HEK293 (cell line): ENCODE results near the gene FAM168A.

Experiments
- CTCF ChIA-PET: fragments of 350-600 bp; formaldehyde crosslinking; extraction: SDS; loops from one replicate; lab custom pipeline; 2021; ENCODE audit warnings: antibody characterized with exemption; lab: Yijun Ruan, JAX
- POLR2A ChIA-PET: fragments of 300-600 bp; formaldehyde crosslinking; extraction: SDS; loops from one replicate; lab custom pipeline; 2020; ENCODE audit warnings: antibody characterized with exemption, inconsistent platforms; lab: Yijun Ruan, JAX
- H3K27ac ChIP-seq: fragments of 200-500 bp; sonication (Bioruptor generic); 2 replicates; pipeline ENCODE4 v1.5.1; 2014; ENCODE audit warnings: low read depth, low read length, control low read depth, inconsistent platforms; ENCODE audit errors: extremely low read depth
- H3K36me3 ChIP-seq, 2 experiments: fragments of 200-500 bp in 1 of 2; sonication (Bioruptor generic) in 1 of 2; 1 replicate in 1 of 2; 2 replicates in 1 of 2; pipeline ENCODE4 v1.5.1; 2014 to 2017; ENCODE audit warnings: inconsistent platforms in 2 of 2, low read length in 2 of 2; ENCODE audit not compliant: control insufficient read depth in 2 of 2, insufficient read depth in 1 of 2
- H3K4me1 ChIP-seq: fragments of 200-500 bp; sonication (Bioruptor generic); 2 replicates; pipeline ENCODE4 v1.5.1; 2014; ENCODE audit warnings: mild to moderate bottlenecking, low read length, inconsistent platforms; ENCODE audit not compliant: control insufficient read depth, insufficient read depth
- H3K4me3 ChIP-seq: 2 replicates; pipeline ENCODE4 v1.5.1; 2011; ENCODE audit warnings: low read depth, mild to moderate bottlenecking, control low read depth, low read length, moderate library complexity
- H3K9me3 ChIP-seq: fragments of 200-500 bp; sonication (Bioruptor generic); 2 replicates; pipeline ENCODE4 v1.5.1; 2014; ENCODE audit warnings: low read depth, low read length, inconsistent platforms; ENCODE audit not compliant: control insufficient read depth, insufficient read depth
- HIC1 ChIP-seq: fragments of 450-650 bp; formaldehyde crosslinking; IDR thresholded peaks from 2 replicates; pipeline ENCODE4 v1.5.1; 2016; ENCODE audit warnings: missing biosample characterization, missing genetic modification characterization
- KLF1 ChIP-seq: fragments of 450-650 bp; formaldehyde crosslinking; IDR thresholded peaks from 2 replicates; pipeline ENCODE4 v1.5.1; 2016; ENCODE audit warnings: missing biosample characterization, missing genetic modification characterization
- KLF10 ChIP-seq: fragments of 450-650 bp; IDR thresholded peaks from 2 replicates; pipeline ENCODE4 v1.5.1; 2018; ENCODE audit warnings: missing biosample characterization, mild to moderate bottlenecking, missing genetic modification characterization
- KLF16 ChIP-seq: fragments of 450-650 bp; formaldehyde crosslinking; IDR thresholded peaks from 2 replicates; pipeline ENCODE4 v1.5.1; 2017; ENCODE audit warnings: missing biosample characterization, missing genetic modification characterization
- KLF9 ChIP-seq: fragments of 450-650 bp; formaldehyde crosslinking; IDR thresholded peaks from 2 replicates; pipeline ENCODE4 v1.5.1; 2016; ENCODE audit warnings: missing biosample characterization, missing genetic modification characterization, low read depth
- SCRT1 ChIP-seq: fragments of 450-650 bp; formaldehyde crosslinking; IDR thresholded peaks from 2 replicates; pipeline ENCODE4 v1.5.1; 2016; ENCODE audit warnings: missing biosample characterization, missing genetic modification characterization, borderline replicate concordance
- SP2 ChIP-seq: fragments of 450-650 bp; formaldehyde crosslinking; IDR thresholded peaks from 2 replicates; pipeline ENCODE4 v1.5.1; 2016; ENCODE audit warnings: missing biosample characterization, missing genetic modification characterization
- SP3 ChIP-seq: fragments of 450-650 bp; formaldehyde crosslinking; IDR thresholded peaks from 2 replicates; pipeline ENCODE4 v1.5.1; 2016; ENCODE audit warnings: missing biosample characterization, missing genetic modification characterization
- SP7 ChIP-seq: fragments of 450-650 bp; formaldehyde crosslinking; IDR thresholded peaks from 2 replicates; pipeline ENCODE4 v1.5.1; 2016; ENCODE audit warnings: missing biosample characterization, missing genetic modification characterization
- TRIM28 ChIP-seq: IDR thresholded peaks from 2 replicates; pipeline ENCODE4 v1.6.1; 2011; ENCODE audit warnings: low read length, control low read depth, borderline replicate concordance
- ZBTB17 ChIP-seq: fragments of 450-650 bp; formaldehyde crosslinking; IDR thresholded peaks from 2 replicates; pipeline ENCODE4 v1.5.1; 2016; ENCODE audit warnings: missing biosample characterization, missing genetic modification characterization
- ZEB2 ChIP-seq: fragments of 450-650 bp; formaldehyde crosslinking; IDR thresholded peaks from 2 replicates; pipeline ENCODE4 v1.5.1; 2016; ENCODE audit warnings: missing biosample characterization, missing genetic modification characterization
- ZNF121 ChIP-seq: fragments of 450-650 bp; formaldehyde crosslinking; IDR thresholded peaks from 2 replicates; pipeline ENCODE4 v1.5.1; 2016; ENCODE audit warnings: missing biosample characterization, missing genetic modification characterization
- ZNF174 ChIP-seq: fragments of 450-650 bp; formaldehyde crosslinking; IDR thresholded peaks from 2 replicates; pipeline ENCODE4 v1.5.0; 2017; ENCODE audit warnings: missing biosample characterization, mild to moderate bottlenecking, missing genetic modification characterization
- ZNF175 ChIP-seq: fragments of 450-650 bp; formaldehyde crosslinking; IDR thresholded peaks from 2 replicates; pipeline ENCODE4 v1.5.1; 2016; ENCODE audit warnings: missing biosample characterization, missing genetic modification characterization
- ZNF221 ChIP-seq: fragments of 450-650 bp; formaldehyde crosslinking; IDR thresholded peaks from 2 replicates; pipeline ENCODE4 v1.5.1; 2017; ENCODE audit warnings: missing biosample characterization, missing genetic modification characterization, borderline replicate concordance
- ZNF239 ChIP-seq: fragments of 450-650 bp; formaldehyde crosslinking; IDR thresholded peaks from 2 replicates; pipeline ENCODE4 v1.5.1; 2016; ENCODE audit warnings: missing biosample characterization, missing genetic modification characterization
- ZNF398 ChIP-seq: fragments of 450-650 bp; formaldehyde crosslinking; IDR thresholded peaks from 2 replicates; pipeline ENCODE4 v1.5.1; 2017; ENCODE audit warnings: missing biosample characterization, missing genetic modification characterization
- ZNF544 ChIP-seq: fragments of 450-650 bp; formaldehyde crosslinking; IDR thresholded peaks from 2 replicates; pipeline ENCODE4 v1.5.0; 2017; ENCODE audit warnings: missing biosample characterization, missing genetic modification characterization
- ZNF600 ChIP-seq: fragments of 450-650 bp; formaldehyde crosslinking; IDR thresholded peaks from 2 replicates; pipeline ENCODE4 v1.5.1; 2016; ENCODE audit warnings: missing biosample characterization, missing genetic modification characterization
- ZNF621 ChIP-seq: fragments of 450-650 bp; formaldehyde crosslinking; IDR thresholded peaks from 2 replicates; pipeline ENCODE4 v1.5.1; 2017; ENCODE audit warnings: missing biosample characterization, missing genetic modification characterization
- ZNF629 ChIP-seq: fragments of 450-650 bp; formaldehyde crosslinking; IDR thresholded peaks from 2 replicates; pipeline ENCODE4 v1.5.1; 2017; ENCODE audit warnings: missing biosample characterization, missing genetic modification characterization
- ZNF76 ChIP-seq: fragments of 450-650 bp; formaldehyde crosslinking; IDR thresholded peaks from 2 replicates; pipeline ENCODE4; 2016; ENCODE audit warnings: low read depth, missing biosample characterization, missing genetic modification characterization, borderline replicate concordance
- TF ChIP-seq, protein P1 (sequence below): fragments of 450-650 bp; formaldehyde crosslinking; IDR thresholded peaks from 2 replicates; pipeline ENCODE4 v1.5.1; 2016; ENCODE audit warnings: missing biosample characterization, missing genetic modification characterization
- TF ChIP-seq, protein P2 (sequence below): fragments of 450-650 bp; formaldehyde crosslinking; IDR thresholded peaks from 2 replicates; pipeline ENCODE4 v1.5.1; 2016; ENCODE audit warnings: missing biosample characterization, missing genetic modification characterization
- TF ChIP-seq, protein P3 (sequence below): fragments of 450-650 bp; formaldehyde crosslinking; IDR thresholded peaks from 2 replicates; pipeline ENCODE4 v1.5.1; 2017; ENCODE audit warnings: missing biosample characterization, missing genetic modification characterization

FAM168A gene

DNA sequence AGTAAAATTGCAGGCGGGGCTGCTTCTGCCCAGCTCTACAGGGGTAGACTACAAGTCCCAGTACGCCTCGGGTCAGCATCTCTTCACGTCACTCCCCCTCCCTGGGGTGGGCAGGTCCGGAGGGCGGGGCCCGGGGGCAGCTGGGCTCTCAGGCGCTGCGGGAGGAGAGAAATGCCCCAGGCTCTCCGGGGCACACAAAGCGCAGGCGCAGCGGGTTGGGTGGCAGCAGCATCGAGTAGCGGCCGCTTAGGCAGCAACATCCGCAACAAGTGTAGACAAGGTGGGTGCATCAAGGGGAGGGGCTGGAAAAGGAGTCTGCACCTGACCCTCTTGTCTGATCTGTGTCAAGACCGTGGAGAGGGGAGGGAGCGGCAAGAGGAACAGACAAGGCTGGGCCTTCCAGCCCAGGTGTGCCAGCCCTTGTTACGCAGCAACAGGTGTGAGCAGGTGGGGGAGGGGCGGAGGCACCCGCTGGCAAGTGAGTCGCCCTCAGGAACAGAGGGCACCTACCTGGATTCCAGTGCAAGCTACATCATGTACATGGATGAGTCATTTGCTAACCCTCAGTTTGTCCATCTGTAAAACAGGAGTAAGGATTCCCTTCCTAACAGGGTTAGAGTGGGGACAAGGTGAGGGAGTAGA, 49.7 kb upstream of the FAM168A start:
- Histone ChIP-seq H3K4me1 (no peaks in the 10 kb centered on the region), H3K27ac (no peak overlapping the region), H3K4me3 (peak overlapping the region; percentile 27), H3K36me3 (no peaks in the 10 kb centered on the region), H3K9me3 (no peaks in the 10 kb centered on the region)
- POLR2A ChIA-PET, result interaction anchor here (1.1 kb wide), 1 partner anchor 113 kb away, joined by 4 read pairs; the partner anchor contains the start of gene RAB6A
- CTCF ChIA-PET, result interaction anchor here (0.6 to 3.7 kb wide), 8 partner anchors 13 to 341 kb away, joined by 3 to 14 read pairs (median 4); no protein-coding TSS in a partner anchor
- TF ChIP-seq ZNF174 (tag by site-specific recombination) (no peak), ZNF544 (tag by site-specific recombination) (no peak), KLF9 (tag by site-specific recombination) (peak; percentile 84), ZEB2 (tag by site-specific recombination) (0 out of 2 replicates have a peak, but pooled peaks have one; percentile 51), ZNF121 (tag by site-specific recombination) (no peak), HIC1 (peak; percentile 21; the same call in 1 of the 2 replicates), TRIM28 (peak; percentile 71; the same call in 1 of the 2 replicates), ZNF398 (tag by site-specific recombination) (no peak), SCRT1 (tag by site-specific recombination) (peak; percentile 100), ZBTB17 (tag by site-specific recombination) (0 out of 2 replicates have a peak, but pooled peaks have one; percentile 11), ZNF629 (tag by site-specific recombination) (0 out of 2 replicates have a peak, but pooled peaks have one; percentile 44), KLF16 (tag by site-specific recombination) (0 out of 2 replicates have a peak, but pooled peaks have one; percentile 49), KLF10 (tag by site-specific recombination) (peak; percentile 69; the same call in 1 of the 2 replicates), SP2 (tag by site-specific recombination) (peak; percentile 58), SP7 (tag by site-specific recombination) (0 out of 2 replicates have a peak, but pooled peaks have one; percentile 18), ZNF600 (peak; percentile 52; the same call in 1 of the 2 replicates), ZNF221 (no peak), ZNF239 (tag by site-specific recombination) (no peak), SP3 (tag by site-specific recombination) (peak; percentile 85), ZNF175 (tag by site-specific recombination) (no peak), KLF1 (tag by site-specific recombination) (peak; percentile 40), ZNF76 (peak; percentile 34; the same call in 1 of the 2 replicates), ZNF621 (no peak)
- TF ChIP-seq, protein P1, sequence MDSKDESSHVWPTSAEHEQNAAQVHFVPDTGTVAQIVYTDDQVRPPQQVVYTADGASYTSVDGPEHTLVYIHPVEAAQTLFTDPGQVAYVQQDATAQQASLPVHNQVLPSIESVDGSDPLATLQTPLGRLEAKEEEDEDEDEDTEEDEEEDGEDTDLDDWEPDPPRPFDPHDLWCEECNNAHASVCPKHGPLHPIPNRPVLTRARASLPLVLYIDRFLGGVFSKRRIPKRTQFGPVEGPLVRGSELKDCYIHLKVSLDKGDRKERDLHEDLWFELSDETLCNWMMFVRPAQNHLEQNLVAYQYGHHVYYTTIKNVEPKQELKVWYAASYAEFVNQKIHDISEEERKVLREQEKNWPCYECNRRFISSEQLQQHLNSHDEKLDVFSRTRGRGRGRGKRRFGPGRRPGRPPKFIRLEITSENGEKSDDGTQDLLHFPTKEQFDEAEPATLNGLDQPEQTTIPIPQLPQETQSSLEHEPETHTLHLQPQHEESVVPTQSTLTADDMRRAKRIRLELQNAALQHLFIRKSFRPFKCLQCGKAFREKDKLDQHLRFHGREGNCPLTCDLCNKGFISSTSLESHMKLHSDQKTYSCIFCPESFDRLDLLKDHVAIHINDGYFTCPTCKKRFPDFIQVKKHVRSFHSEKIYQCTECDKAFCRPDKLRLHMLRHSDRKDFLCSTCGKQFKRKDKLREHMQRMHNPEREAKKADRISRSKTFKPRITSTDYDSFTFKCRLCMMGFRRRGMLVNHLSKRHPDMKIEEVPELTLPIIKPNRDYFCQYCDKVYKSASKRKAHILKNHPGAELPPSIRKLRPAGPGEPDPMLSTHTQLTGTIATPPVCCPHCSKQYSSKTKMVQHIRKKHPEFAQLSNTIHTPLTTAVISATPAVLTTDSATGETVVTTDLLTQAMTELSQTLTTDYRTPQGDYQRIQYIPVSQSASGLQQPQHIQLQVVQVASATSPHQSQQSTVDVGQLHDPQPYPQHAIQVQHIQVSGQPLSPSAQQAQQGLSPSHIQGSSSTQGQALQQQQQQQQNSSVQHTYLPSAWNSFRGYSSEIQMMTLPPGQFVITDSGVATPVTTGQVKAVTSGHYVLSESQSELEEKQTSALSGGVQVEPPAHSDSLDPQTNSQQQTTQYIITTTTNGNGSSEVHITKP (tag by site-specific recombination), result peak; percentile 71
- TF ChIP-seq, protein P2, sequence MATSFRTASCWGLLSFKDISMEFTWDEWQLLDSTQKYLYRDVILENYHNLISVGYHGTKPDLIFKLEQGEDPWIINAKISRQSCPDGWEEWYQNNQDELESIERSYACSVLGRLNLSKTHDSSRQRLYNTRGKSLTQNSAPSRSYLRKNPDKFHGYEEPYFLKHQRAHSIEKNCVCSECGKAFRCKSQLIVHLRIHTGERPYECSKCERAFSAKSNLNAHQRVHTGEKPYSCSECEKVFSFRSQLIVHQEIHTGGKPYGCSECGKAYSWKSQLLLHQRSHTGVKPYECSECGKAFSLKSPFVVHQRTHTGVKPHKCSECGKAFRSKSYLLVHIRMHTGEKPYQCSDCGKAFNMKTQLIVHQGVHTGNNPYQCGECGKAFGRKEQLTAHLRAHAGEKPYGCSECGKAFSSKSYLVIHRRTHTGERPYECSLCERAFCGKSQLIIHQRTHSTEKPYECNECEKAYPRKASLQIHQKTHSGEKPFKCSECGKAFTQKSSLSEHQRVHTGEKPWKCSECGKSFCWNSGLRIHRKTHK (tag by site-specific recombination), result no peak
- TF ChIP-seq, protein P3, sequence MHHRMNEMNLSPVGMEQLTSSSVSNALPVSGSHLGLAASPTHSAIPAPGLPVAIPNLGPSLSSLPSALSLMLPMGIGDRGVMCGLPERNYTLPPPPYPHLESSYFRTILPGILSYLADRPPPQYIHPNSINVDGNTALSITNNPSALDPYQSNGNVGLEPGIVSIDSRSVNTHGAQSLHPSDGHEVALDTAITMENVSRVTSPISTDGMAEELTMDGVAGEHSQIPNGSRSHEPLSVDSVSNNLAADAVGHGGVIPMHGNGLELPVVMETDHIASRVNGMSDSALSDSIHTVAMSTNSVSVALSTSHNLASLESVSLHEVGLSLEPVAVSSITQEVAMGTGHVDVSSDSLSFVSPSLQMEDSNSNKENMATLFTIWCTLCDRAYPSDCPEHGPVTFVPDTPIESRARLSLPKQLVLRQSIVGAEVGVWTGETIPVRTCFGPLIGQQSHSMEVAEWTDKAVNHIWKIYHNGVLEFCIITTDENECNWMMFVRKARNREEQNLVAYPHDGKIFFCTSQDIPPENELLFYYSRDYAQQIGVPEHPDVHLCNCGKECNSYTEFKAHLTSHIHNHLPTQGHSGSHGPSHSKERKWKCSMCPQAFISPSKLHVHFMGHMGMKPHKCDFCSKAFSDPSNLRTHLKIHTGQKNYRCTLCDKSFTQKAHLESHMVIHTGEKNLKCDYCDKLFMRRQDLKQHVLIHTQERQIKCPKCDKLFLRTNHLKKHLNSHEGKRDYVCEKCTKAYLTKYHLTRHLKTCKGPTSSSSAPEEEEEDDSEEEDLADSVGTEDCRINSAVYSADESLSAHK (tag by site-specific recombination), result no peak
